CD4-positive, alpha-beta T cell treated with Interferon alpha-2 for 1 hour (primary cell): ENCODE results near the gene GIPC1.

ENCODE experiments used
- DNase-seq, 2 donors: peaks; one replicate each; pipeline ENCODE4 v3.0.0-alpha.2; 2020 to 2022

The GIPC1 gene

DNA sequence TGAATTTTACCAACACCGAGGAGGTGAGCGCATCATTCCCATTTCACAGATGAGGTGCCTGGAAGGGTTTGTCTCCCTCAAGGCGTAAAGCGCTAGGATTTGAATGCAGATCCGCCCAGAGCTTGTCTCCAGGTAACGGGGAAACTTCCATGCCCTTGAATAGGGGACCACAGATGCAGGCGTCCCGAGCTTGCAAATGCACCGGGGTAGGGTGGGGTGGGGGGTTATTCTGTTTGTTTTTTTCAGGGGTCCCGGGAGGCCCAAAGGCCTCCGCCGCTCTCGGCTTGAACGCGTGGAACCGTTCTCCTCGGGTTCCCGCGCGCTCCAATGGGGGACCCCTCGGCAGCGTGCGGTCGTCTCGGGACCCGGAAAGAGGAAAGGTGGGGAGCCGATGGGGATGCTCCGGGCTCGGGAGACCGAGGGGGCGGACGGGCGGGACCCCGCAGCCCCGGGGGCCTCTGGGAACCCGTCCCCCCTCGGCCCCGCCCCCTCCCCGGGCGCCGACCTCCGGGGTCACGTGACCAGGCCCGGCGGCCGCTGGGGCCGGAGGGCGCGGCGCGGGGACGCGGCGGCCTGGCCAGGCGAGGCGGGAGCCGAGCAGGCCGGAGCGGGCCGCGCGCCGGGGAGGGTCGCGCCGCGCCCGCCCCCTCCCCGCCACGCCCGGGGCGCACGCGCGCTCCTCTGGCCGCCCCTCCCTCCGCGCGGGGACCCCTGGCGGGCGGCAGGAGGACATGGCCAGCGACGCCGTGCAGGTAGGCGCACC, 63.0 kb downstream of the GIPC1 start, which contains the start of gene PKN1:
PKN1 (plus strand) TSS at position 516 of the 763 bp plus-strand sequence; CDS start at position 732, 216 bp downstream.
- DNase-seq, result peak; percentile 31 to 52

DNA sequence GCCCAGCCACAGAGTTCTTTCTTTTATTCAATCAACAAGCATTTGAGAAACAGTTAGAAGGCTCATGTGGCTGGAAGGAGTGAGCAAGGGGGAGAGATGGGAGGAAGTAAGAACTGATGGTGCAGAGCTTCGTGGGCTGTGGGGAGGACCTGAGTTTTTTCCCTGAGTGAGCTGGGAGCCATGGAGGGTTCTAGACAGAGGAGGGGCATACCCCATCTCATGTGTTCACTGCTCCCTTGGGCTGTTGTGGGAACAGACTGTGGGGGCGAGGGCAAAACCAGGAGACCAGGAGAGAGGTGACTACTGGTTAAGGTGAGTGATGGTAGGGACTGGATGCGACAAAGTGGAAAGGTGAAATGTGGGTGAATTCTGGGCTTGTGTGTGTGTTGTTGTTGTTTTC, 65.2 kb downstream of the GIPC1 start:
- no peak for DNase-seq

DNA sequence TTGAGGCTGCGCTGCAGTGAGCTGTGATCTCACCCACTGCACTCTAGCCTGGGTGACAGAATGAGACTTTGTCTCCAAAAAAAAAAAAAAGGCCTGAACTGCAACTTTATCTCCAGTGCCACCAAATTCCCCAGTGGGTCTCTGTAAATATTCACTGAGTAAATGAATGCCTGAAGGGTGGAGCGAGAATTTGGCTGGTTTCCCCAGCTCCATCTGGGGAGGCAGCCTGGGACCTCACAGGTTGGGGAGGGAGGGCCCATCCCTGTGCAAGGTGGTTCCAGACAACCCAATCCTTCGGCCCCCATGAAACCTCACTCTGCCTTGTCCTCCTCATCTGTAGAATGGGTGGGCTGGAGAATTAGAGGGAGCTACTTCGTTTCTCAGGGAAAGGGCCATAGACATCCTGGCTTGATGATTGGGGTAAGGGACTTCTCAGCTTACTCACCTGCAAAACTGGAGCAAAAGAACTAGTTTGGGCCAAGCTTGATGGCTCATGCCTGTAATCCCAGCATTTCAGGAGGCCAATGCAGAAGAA, 67.0 kb downstream of the GIPC1 start:
- no peak for DNase-seq
